Measurements from ENCODE around the gene PLOD1.
"Not testable (repeated sequence)": the region's sequence is repeated elsewhere in the genome, so short reads cannot be mapped to it uniquely, and the experiment has no call there.

PLOD1 gene

DNA sequence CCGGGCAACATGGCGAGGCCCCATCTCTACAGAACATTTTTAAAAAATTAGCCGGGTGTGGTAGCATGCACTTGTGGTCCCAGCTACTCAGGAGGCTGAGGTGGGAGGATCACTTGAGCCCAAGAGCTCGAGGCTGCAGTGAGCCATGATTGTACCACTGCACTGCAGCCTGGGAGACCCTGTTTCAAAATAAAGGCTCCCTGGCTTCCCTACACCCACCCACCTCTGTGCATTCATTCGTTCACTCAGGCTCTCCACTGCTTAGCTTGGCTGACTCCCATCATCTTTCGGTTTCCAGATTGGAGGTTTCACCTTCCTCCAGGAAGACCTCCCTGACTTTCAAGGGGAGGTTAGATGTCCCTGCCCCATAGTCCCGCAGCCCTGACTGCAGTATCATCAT lies 22.5 kb upstream of the PLOD1 start:
- Histone ChIP-seq H3K4me3 (ENCODE audit: insufficient read depth, low read depth, low read length) (no peak overlapping the region), H3K27me3 (ENCODE audit: control insufficient read depth, insufficient read depth, low read length, poor library complexity, severe bottlenecking) (no peaks in the 10 kb centered on the region), H3K9me3 (ENCODE audit: control insufficient read depth, low read length) (no peaks in the 10 kb centered on the region), H3K27ac (ENCODE audit: insufficient read depth, low read depth, low read length, poor library complexity, severe bottlenecking) (no peak overlapping the region), H3K36me3 (ENCODE audit: control insufficient read depth, insufficient read depth, low read length) (no peaks in the 10 kb centered on the region), H3K4me1 (ENCODE audit: control insufficient read depth, insufficient read depth, low read length) (peaks cover 7% of the 10 kb centered on the region)
- WGBS, 2 experiments: 91 to 92% methylated on average over 7 of the region's 7 CpGs

DNA sequence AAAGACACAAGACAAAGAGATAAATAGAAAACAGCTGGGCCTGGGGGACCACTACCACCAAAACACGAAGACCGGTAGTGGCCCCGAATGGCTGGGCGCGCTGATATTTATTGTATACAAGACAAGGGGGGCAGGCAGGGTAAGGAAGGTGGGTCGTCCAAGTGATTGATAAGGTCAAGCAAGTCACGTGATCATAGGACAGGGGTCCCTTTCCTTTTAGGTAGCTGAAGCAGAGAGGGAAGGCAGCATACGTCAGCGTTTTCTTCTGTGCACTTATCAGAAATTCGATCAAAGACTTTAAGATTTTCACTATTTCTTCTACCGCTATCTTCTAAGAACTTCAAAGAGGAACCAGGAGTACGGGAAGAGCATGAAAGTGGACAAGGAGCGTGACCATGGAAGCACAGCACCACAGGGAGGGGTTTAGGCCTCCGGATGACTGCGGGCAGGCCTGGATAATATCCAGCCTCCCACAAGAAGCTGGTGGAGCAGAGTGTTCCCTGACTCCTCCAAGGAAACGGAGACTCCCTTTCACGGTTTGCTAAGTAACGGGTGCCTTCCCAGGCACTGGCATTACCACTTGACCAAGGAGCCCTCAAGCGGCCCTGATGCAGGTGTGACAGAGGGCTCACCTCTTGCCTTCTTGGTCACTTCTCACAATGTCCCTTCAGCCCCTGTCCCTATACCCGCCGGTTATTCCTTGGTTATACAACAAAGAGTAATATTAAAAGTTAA lies 21.9 kb upstream of the PLOD1 start:
- not testable (repeated sequence) for H3K27ac ChIP-seq (ENCODE audit: insufficient read depth, low read depth, low read length, poor library complexity, severe bottlenecking); H3K27me3 ChIP-seq (ENCODE audit: control insufficient read depth, insufficient read depth, low read length, poor library complexity, severe bottlenecking); H3K4me1 ChIP-seq (ENCODE audit: control insufficient read depth, insufficient read depth, low read length); H3K4me3 ChIP-seq (ENCODE audit: insufficient read depth, low read depth, low read length); H3K9me3 ChIP-seq (ENCODE audit: control insufficient read depth, low read length); H3K36me3 ChIP-seq (ENCODE audit: control insufficient read depth, insufficient read depth, low read length)
- WGBS, 2 experiments: 93 to 94% methylated on average over 19 of the region's 21 CpGs

DNA sequence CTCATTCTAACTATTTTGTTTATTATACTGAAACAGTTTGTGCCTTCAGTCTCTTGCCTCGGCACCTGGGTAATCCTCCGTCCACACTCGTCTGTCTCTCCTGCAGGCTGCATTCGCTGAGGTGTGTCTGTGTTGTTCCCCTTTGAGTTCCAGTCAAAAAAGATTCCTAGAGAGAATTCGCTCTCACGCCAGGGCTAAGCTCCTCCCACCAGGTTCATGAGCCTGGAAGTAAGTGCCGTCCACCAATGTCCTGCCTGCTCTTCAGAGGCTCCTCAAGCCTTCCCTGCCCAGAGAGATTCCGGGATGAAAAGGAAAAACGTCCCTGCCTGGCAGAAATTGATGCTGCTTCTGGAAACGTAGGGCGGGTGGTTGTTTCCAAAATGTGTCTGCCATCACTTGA lies 21.2 kb upstream of the PLOD1 start:
- no peak overlapping the region for H3K27ac ChIP-seq (ENCODE audit: insufficient read depth, low read depth, low read length, poor library complexity, severe bottlenecking)
- H3K4me1 ChIP-seq (ENCODE audit: control insufficient read depth, insufficient read depth, low read length): peaks cover 4% of the 10 kb centered on the region
- no peaks in the 10 kb centered on the region for H3K36me3 ChIP-seq (ENCODE audit: control insufficient read depth, insufficient read depth, low read length)
- WGBS, 2 experiments: 66 to 67% methylated on average over 11 of the region's 11 CpGs
- no peak overlapping the region for H3K4me3 ChIP-seq (ENCODE audit: insufficient read depth, low read depth, low read length)
- no peaks in the 10 kb centered on the region for H3K9me3 ChIP-seq (ENCODE audit: control insufficient read depth, low read length)
- no peaks in the 10 kb centered on the region for H3K27me3 ChIP-seq (ENCODE audit: control insufficient read depth, insufficient read depth, low read length, poor library complexity, severe bottlenecking)

DNA sequence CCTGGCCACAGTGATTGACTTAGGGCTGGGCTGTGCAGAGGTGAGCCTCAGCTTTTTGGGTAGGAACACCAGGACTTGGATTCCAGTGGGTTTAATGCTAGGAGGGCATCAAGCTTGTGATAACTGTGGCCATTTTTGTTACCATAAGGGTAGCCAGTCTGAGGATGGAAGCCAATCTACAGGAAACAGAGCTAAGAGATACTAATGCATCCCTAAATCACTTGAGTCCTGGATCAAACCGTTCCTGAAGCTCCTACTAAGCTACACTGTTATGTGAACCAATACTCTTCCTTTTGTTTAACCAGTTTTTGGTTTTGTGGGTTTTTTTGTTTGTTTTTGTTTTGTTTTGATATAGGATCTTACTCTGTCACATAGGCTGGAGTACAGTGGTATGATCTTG lies 20.5 kb upstream of the PLOD1 start:
- no peak overlapping the region for H3K4me3 ChIP-seq (ENCODE audit: insufficient read depth, low read depth, low read length)
- peaks cover 4% of the 10 kb centered on the region for H3K4me1 ChIP-seq (ENCODE audit: control insufficient read depth, insufficient read depth, low read length)
- H3K36me3 ChIP-seq (ENCODE audit: control insufficient read depth, insufficient read depth, low read length): no peaks in the 10 kb centered on the region
- no peaks in the 10 kb centered on the region for H3K27me3 ChIP-seq (ENCODE audit: control insufficient read depth, insufficient read depth, low read length, poor library complexity, severe bottlenecking)
- H3K9me3 ChIP-seq (ENCODE audit: control insufficient read depth, low read length): no peaks in the 10 kb centered on the region
- no peak overlapping the region for H3K27ac ChIP-seq (ENCODE audit: insufficient read depth, low read depth, low read length, poor library complexity, severe bottlenecking)
- 84 to 100% methylated on average over 1 of the region's 1 CpG for WGBS, 2 experiments

DNA sequence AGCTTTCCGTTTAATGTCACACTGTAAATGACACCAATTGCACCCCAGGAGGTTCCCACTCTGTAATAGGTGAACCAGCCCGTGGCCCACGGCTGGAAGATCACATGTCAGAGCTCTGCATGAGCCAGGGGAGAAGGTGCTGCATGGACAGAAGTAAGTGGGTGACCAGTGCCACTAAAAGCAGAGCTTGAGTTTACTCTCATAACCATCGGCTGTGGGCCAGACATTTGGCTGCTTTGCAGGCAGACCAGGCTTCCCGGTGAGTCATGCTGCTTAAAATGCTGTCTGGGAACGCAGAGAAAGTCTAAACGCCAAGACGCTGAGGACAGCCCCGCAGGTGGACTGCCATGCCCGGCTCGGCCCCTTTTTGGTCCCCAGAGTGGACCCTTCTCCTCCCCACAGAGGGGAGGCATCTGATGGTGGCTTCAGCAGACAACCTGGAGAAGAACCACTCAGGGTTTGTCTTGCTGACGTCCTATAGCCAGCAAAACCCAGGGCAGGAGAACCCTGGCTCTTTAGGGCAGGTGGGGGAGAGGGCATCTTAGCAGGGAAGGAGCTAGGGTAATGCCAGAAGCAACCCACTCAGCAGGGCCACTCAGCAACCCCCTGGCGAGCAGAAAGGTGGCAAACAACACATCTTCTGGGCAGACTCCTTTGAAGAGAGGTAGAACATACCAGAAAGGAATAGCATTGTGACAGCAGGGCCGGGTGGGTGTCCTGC lies 15.6 kb upstream of the PLOD1 start:
- no peak overlapping the region for H3K27ac ChIP-seq (ENCODE audit: insufficient read depth, low read depth, low read length, poor library complexity, severe bottlenecking)

DNA sequence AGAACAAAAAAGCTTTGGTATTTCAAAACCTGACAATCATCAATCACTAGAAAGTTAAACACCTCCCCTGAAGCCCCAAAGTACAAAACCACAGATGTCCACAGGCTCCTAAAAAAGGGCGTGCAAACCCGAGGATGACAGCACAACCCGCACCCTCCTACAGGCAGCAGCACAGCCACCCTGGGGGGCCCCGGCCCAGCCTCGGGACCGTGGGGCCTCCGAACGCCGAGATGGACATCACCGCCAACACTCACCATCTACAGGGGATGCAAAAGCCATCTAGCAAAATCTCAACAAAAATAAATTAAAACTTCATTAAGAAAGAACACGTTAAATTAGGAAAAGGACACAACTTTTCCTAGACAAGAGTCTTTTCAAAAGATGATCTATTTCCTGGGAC lies 14.9 kb upstream of the PLOD1 start:
- Histone ChIP-seq H3K36me3 (ENCODE audit: control insufficient read depth, insufficient read depth, low read length) (peaks cover 5% of the 10 kb centered on the region), H3K4me1 (ENCODE audit: control insufficient read depth, insufficient read depth, low read length) (peaks cover 10% of the 10 kb centered on the region), H3K27ac (ENCODE audit: insufficient read depth, low read depth, low read length, poor library complexity, severe bottlenecking) (no peak overlapping the region), H3K27me3 (ENCODE audit: control insufficient read depth, insufficient read depth, low read length, poor library complexity, severe bottlenecking) (no peaks in the 10 kb centered on the region), H3K4me3 (ENCODE audit: insufficient read depth, low read depth, low read length) (no peak overlapping the region), H3K9me3 (ENCODE audit: control insufficient read depth, low read length) (no peaks in the 10 kb centered on the region)
- 90 to 91% methylated on average over 11 of the region's 11 CpGs for WGBS, 2 experiments

More for the DNA sequence above, 15.6 kb upstream of the PLOD1 start:
- H3K36me3 ChIP-seq (ENCODE audit: control insufficient read depth, insufficient read depth, low read length): peaks cover 5% of the 10 kb centered on the region
- H3K4me1 ChIP-seq (ENCODE audit: control insufficient read depth, insufficient read depth, low read length): peaks cover 6% of the 10 kb centered on the region
- no peaks in the 10 kb centered on the region for H3K27me3 ChIP-seq (ENCODE audit: control insufficient read depth, insufficient read depth, low read length, poor library complexity, severe bottlenecking)
- no peak overlapping the region for H3K4me3 ChIP-seq (ENCODE audit: insufficient read depth, low read depth, low read length)
- 95 to 96% methylated on average over 14 of the region's 14 CpGs for WGBS, 2 experiments
- H3K9me3 ChIP-seq (ENCODE audit: control insufficient read depth, low read length): no peaks in the 10 kb centered on the region

DNA sequence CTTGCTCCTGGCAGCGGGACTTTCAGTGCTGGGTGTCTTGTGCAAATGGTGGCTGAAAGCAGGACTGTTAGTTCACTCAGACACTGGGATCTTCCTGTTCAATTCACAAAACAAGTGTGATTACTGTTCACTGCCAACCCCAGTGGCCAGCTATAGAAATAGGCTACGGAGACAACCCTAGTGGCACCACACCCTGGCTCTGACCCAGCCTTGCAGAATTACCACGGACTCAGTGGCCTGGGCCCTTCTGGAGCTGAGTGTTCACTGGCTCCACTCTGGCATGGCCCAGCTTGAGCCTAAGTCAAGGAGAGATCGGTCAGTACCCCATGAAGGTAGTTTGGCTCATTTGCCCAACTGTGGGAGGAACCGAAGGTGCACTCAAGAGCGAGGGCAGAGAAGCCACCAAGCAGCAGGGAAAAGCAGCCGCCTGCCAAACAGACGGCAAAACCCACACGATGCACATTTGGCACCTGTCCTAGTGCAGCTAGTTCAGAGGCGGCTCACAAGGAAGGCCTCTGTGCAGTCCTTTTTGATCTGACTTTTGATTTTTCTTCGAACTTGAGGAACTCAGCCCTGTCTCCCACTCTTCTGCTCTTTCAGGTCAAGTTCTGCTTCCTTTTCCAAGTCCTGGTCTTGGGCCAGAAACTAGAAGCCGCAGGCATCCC lies 14.1 kb upstream of the PLOD1 start:
- Histone ChIP-seq H3K36me3 (ENCODE audit: control insufficient read depth, insufficient read depth, low read length) (peaks cover 5% of the 10 kb centered on the region), H3K27ac (ENCODE audit: insufficient read depth, low read depth, low read length, poor library complexity, severe bottlenecking) (no peak overlapping the region), H3K4me1 (ENCODE audit: control insufficient read depth, insufficient read depth, low read length) (peaks cover 16% of the 10 kb centered on the region)

DNA sequence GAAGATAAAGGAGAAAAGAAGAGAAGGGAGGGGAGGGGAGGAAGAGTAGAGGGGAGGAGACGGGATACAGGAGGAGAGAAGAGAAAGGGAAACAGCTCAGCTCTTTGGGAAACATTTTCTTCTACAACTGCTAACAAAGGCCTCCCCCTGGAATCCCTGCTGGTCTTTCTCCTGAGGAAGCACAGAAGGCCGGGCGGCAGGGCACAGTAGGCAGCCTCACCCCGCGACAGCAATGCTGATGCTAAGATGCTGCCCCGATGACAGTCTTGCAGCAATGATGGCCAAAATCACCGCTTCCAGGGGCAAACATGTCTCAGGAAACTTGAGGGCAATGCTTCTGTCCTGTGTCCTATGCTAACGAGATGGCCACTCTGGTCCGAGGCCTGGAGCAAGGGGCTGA lies 13.5 kb upstream of the PLOD1 start:
- H3K27me3 ChIP-seq (ENCODE audit: control insufficient read depth, insufficient read depth, low read length, poor library complexity, severe bottlenecking): no peaks in the 10 kb centered on the region
- WGBS, 2 experiments: 41 to 44% methylated on average over 9 of the region's 9 CpGs
- H3K27ac ChIP-seq (ENCODE audit: insufficient read depth, low read depth, low read length, poor library complexity, severe bottlenecking): no peak overlapping the region
- peaks cover 16% of the 10 kb centered on the region for H3K4me1 ChIP-seq (ENCODE audit: control insufficient read depth, insufficient read depth, low read length)
- H3K4me3 ChIP-seq (ENCODE audit: insufficient read depth, low read depth, low read length): no peak overlapping the region
- H3K9me3 ChIP-seq (ENCODE audit: control insufficient read depth, low read length): no peaks in the 10 kb centered on the region
- H3K36me3 ChIP-seq (ENCODE audit: control insufficient read depth, insufficient read depth, low read length): peaks cover 5% of the 10 kb centered on the region

More for the DNA sequence above, 14.1 kb upstream of the PLOD1 start:
- H3K27me3 ChIP-seq (ENCODE audit: control insufficient read depth, insufficient read depth, low read length, poor library complexity, severe bottlenecking): no peaks in the 10 kb centered on the region
- H3K4me3 ChIP-seq (ENCODE audit: insufficient read depth, low read depth, low read length): no peak overlapping the region
- 95% methylated on average over 12 of the region's 12 CpGs for WGBS, 2 experiments
- no peaks in the 10 kb centered on the region for H3K9me3 ChIP-seq (ENCODE audit: control insufficient read depth, low read length)

DNA sequence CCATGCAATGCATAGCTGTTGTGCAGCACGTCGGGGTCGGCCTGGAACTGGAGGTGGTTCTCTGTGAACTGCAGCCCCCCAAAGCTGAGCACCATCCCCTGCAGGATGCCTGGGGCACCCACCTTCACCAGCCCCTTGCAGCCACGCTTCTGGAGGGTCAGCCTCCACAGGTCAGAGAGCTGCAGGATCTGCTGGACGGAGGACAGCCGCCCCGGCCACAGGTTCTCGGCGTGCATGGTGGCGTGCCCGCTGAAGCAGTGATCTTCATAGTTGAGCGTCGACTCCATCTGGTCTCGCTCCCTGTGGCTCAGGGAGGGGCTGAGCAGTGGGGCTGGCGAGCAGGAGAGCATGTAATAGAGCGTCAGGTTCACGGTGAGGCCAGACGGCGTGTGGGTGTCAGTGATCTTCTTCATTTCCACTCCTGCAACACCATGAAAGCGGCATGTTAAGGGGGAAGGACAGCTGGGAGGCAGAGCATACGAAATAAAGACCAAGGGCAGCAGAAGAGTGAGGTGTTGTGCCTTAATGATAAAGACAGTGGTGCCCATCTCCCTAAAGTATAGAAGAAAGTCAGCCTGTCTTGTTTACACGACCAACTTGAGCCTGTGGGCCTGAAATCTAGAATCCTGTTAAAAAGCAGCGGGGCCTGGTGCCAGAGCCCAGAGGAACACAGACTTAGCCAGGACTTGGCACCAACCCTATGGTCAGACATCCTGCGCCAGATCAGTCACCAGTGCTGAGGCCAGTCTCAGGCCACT lies 11.3 kb upstream of the PLOD1 start:
- WGBS, 2 experiments: 92 to 95% methylated on average over 24 of the region's 24 CpGs
- Histone ChIP-seq H3K4me1 (ENCODE audit: control insufficient read depth, insufficient read depth, low read length) (peaks cover 16% of the 10 kb centered on the region), H3K9me3 (ENCODE audit: control insufficient read depth, low read length) (no peaks in the 10 kb centered on the region), H3K4me3 (ENCODE audit: insufficient read depth, low read depth, low read length) (no peak overlapping the region), H3K36me3 (ENCODE audit: control insufficient read depth, insufficient read depth, low read length) (peaks cover 5% of the 10 kb centered on the region), H3K27ac (ENCODE audit: insufficient read depth, low read depth, low read length, poor library complexity, severe bottlenecking) (no peak overlapping the region), H3K27me3 (ENCODE audit: control insufficient read depth, insufficient read depth, low read length, poor library complexity, severe bottlenecking) (no peaks in the 10 kb centered on the region)

DNA sequence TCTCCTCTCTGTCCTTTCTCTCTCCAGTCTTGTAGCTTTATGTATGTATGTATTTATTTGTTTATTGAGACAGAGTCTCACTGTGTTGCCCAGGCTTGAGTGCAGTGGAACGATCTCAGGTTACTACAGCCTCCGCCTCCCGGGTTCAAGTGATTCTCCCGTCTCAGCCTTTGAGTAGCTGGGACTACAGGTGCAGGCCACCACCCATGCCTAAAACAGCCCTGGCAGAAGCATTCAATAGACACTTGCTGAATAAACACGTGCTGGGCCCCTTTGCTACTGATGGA lies 10.7 kb upstream of the PLOD1 start:
- H3K4me1 ChIP-seq (ENCODE audit: control insufficient read depth, insufficient read depth, low read length): peaks cover 16% of the 10 kb centered on the region
- peaks cover 5% of the 10 kb centered on the region for H3K36me3 ChIP-seq (ENCODE audit: control insufficient read depth, insufficient read depth, low read length)
- WGBS, 2 experiments: 92 to 97% methylated on average over 5 of the region's 5 CpGs
- H3K9me3 ChIP-seq (ENCODE audit: control insufficient read depth, low read length): no peaks in the 10 kb centered on the region
- H3K27me3 ChIP-seq (ENCODE audit: control insufficient read depth, insufficient read depth, low read length, poor library complexity, severe bottlenecking): no peaks in the 10 kb centered on the region
- H3K4me3 ChIP-seq (ENCODE audit: insufficient read depth, low read depth, low read length): no peak overlapping the region
- no peak overlapping the region for H3K27ac ChIP-seq (ENCODE audit: insufficient read depth, low read depth, low read length, poor library complexity, severe bottlenecking)
